HG03521 (cell line): Measurements from ENCODE around the gene DNM3.
"Not testable (repeated sequence)": the region's sequence is repeated elsewhere in the genome, so short reads cannot be mapped to it uniquely, and the experiment has no call there.

Experiments used
- ATAC-seq: cut with Tn5 transposase; IDR thresholded peaks from one replicate; pipeline ENCODE4 v1.9.1; 2021; ENCODE audit warnings: mild to moderate bottlenecking, moderate library complexity; ENCODE audit not compliant: unreplicated experiment

The DNM3 gene

GRCh38 chr1:172005856-172006255 lies 164.6 kb downstream of the DNM3 start:
- ATAC-seq = no peak

- no peak for ATAC-seq
Observed at GRCh38 chr1:172006660-172007059, 165.4 kb downstream of the DNM3 start.

- ATAC-seq = no peak
Observed at GRCh38 chr1:172018727-172019311, 177.5 kb downstream of the DNM3 start.

GRCh38 chr1:172019976-172020375 lies 178.7 kb downstream of the DNM3 start:
- ATAC-seq = no peak

- ATAC-seq = no peak
Observed at GRCh38 chr1:172024516-172024915, 183.2 kb downstream of the DNM3 start.

GRCh38 chr1:172024944-172025738 lies 183.8 kb downstream of the DNM3 start:
- ATAC-seq = not testable (repeated sequence)

GRCh38 chr1:172040466-172040865 lies 199.2 kb downstream of the DNM3 start:
- no peak for ATAC-seq

- ATAC-seq = no peak
Observed at GRCh38 chr1:172041102-172041501, 199.8 kb downstream of the DNM3 start.

GRCh38 chr1:172041742-172042141 lies 200.4 kb downstream of the DNM3 start:
- ATAC-seq = no peak

GRCh38 chr1:172043900-172044299 lies 202.6 kb downstream of the DNM3 start:
- ATAC-seq = no peak

- ATAC-seq = no peak
Observed at GRCh38 chr1:172051898-172052297, 210.6 kb downstream of the DNM3 start.

GRCh38 chr1:172054172-172054571 lies 212.9 kb downstream of the DNM3 start:
- no peak for ATAC-seq

- ATAC-seq = not testable (repeated sequence)
Observed at GRCh38 chr1:172055816-172056419, 214.6 kb downstream of the DNM3 start.

- ATAC-seq = no peak
Observed at GRCh38 chr1:172068334-172068733, 227.0 kb downstream of the DNM3 start.

- no peak for ATAC-seq
Observed at GRCh38 chr1:172069051-172069450, 227.8 kb downstream of the DNM3 start.

GRCh38 chr1:172069534-172069933 lies 228.2 kb downstream of the DNM3 start:
- ATAC-seq = no peak

GRCh38 chr1:172070055-172070454 lies 228.8 kb downstream of the DNM3 start:
- ATAC-seq = no peak

- ATAC-seq = no peak
Observed at GRCh38 chr1:172071746-172072145, 230.4 kb downstream of the DNM3 start.

GRCh38 chr1:172079859-172080258 lies 238.6 kb downstream of the DNM3 start:
- ATAC-seq = not testable (repeated sequence)

GRCh38 chr1:172083191-172083590 lies 241.9 kb downstream of the DNM3 start:
- no peak for ATAC-seq

- ATAC-seq = no peak
Observed at GRCh38 chr1:172084876-172085275, 243.6 kb downstream of the DNM3 start.

- ATAC-seq = no peak
Observed at GRCh38 chr1:172085317-172085716, 244.0 kb downstream of the DNM3 start.
